Measurements from ENCODE around the gene ASB1. TPM values are rescaled to one million over a fixed set of nuclear protein-coding genes. Genes with fewer than 3 reads are reported as not detected.

The ASB1 gene
- total RNA-seq, 4 donors from 2014 or later = 7.3 to 19.4 (median 17.2) TPM

DNA sequence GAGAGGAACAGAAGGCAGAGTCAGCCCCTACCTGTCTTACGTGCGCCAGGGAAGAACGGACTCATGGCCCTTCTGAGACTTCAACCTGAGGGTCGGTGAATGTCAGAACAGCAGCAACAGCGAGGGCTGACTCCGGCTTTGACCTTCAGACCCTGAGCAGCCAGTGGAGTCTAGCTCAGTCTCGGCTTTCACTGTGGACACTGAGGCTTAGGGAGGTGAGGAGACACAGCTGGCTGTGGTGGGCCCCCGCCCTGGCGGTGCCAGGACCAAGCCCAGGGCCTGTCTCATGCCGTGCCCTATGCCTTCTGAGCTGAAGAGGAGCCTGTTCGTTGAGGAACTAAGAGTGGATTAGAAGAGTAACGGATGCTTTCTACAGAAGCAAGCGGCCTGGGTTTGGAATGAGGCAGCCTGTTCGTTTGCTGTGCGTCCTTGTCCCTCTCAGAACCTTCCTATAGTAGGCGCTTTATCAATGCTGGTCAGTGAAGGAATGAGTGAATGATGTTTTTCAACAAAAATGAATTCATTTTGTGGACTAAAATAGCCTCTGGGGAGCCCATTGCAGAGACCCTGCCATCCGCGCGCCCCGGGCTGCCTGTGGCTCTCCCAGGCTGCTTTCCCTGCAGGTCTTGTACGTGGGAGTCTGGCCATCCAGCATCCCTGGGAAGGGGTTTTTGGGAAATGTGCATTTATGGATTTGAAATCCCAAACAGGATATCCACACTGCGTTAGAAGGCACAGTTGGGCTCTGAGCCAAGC, 38.9 kb downstream of the ASB1 start:
- TF ChIP-seq, protein P1, sequence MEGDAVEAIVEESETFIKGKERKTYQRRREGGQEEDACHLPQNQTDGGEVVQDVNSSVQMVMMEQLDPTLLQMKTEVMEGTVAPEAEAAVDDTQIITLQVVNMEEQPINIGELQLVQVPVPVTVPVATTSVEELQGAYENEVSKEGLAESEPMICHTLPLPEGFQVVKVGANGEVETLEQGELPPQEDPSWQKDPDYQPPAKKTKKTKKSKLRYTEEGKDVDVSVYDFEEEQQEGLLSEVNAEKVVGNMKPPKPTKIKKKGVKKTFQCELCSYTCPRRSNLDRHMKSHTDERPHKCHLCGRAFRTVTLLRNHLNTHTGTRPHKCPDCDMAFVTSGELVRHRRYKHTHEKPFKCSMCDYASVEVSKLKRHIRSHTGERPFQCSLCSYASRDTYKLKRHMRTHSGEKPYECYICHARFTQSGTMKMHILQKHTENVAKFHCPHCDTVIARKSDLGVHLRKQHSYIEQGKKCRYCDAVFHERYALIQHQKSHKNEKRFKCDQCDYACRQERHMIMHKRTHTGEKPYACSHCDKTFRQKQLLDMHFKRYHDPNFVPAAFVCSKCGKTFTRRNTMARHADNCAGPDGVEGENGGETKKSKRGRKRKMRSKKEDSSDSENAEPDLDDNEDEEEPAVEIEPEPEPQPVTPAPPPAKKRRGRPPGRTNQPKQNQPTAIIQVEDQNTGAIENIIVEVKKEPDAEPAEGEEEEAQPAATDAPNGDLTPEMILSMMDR (IDR thresholded peaks at IDR 0.05; ENCODE audit: low read depth) = no peak

DNA sequence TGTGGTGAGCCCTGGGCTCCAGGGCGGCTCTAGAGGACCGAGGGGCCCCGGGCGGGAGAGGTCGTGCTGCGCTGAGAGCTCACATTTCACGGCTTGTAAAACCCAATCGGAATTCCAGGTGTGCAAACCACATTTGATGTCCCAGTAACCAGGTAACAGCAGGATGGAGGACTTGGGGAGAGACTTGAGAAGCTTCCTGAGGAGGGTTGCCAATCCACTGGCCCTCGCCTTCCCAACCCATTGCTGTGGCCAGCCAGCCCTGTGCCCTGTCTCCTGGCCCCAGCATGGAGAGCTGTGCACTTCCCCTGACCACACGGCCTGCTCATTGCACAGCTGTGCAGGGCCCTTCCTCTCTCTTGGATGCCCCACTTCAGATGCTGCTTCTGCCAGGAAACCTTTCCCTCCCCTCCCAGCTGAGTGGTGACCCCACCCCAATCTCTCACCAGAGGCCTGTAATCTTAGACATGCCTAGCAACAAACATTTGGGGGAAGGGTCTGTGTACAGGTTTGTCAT, 39.6 kb downstream of the ASB1 start:
- TF ChIP-seq, protein P1 (IDR thresholded peaks at IDR 0.05; ENCODE audit: low read depth) = no peak

DNA sequence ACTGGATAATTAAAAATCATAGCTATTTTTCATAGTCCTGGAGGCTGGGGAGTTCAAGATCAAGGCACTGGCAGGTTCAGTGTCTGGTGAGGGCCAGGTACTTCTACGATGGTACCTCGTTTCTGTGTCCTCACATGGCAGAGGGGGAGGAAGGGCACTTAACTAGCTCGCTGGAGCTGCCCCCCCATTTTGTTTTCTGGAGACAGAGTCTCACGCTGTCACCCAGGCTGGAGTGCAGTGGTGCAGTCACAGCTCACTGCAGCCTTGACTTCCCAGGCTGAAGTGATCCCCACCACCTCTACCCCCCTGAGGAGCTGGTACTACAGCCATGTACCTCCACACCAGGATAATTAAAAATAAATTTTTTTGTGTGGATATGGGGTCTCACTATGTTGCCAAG, 40.3 kb downstream of the ASB1 start:
- TF ChIP-seq, protein P1 (IDR thresholded peaks at IDR 0.05; ENCODE audit: low read depth) = no peak

DNA sequence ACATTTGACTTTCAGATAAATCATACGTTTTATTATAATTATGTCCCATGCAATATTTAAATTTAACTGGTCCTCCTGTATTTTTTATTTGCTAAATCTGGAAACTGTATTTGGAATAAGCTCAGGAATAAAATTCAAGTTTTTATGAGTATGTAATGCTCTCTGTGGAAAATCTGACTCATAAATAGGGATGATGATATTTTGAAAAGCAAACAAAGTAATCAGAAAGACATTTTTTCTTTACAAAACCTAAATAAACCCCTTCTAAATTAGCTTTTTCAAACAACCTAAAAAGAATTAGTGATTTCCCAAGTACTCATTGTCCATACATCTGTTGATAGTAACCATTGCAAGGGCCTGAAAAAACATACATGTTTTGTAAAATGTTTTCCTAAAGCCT, 41.1 kb downstream of the ASB1 start:
- TF ChIP-seq, protein P1 (IDR thresholded peaks at IDR 0.05; ENCODE audit: low read depth) = no peak

DNA sequence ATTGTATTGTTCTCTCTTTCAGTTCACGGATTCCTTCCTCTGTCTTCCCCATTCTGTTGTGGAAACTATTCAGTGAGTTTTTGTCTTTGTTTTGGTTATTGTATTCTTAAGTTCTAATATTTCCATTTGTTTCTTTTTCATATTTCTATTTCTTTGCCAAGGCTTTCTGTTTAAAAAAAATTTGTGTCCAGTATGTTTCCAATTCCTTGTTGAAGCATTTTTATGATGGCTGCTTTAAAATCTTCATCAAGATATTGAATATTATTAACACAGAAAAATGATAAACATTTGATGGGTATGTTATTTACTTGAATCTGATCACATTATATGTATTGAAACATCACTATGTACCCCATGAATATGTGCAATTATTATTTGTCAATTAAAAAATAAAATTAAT, 42.4 kb downstream of the ASB1 start:
- TF ChIP-seq, protein P1 (IDR thresholded peaks at IDR 0.05; ENCODE audit: low read depth) = no peak

DNA sequence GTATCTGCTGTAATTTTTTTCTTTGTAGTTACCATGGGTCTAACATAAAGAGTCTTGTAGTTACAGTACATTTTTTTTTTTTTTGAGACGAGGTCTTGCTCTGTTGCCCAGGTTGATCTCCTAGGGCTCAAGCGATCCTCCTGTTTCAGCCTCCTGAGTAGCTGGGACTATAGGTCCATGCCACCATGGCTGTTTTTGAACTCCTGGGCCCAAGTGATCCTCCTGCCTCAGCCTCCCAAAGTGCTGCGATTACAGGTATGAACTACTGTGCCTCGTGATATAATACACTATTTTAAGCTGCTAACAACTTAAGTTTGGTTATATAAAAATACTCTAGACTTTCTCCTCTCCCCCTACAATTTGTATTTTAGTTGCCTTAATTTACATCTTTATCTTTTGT, 46.3 kb downstream of the ASB1 start:
- TF ChIP-seq, protein P1 (IDR thresholded peaks at IDR 0.05; ENCODE audit: low read depth) = no peak

DNA sequence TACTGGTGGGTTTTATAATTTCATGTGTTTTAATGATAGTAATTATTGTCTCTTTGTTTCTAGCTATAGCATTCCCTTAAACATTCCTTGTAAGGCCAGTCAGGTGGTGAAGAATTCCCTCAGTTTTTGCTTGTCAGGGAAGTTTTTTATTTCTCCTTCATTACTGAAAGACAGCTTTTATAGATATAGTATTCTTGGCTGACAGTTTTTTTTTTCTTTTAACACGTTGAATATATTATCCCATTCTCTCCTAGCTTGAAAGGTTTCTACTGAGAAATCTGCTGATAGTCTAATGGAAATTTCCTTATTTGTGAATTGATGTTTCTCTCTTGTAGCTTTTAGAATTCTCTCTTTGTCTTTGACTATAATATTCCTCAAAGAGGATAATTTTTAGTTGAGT, 46.8 kb downstream of the ASB1 start:
- TF ChIP-seq, protein P1 (IDR thresholded peaks at IDR 0.05; ENCODE audit: low read depth) = no peak
